Measurements from ENCODE around the gene LIPA.

Gene LIPA

GRCh38 chr10:89221919-89222318 is 29.7 kb downstream of the LIPA start:
- no peak overlapping the region for H3K27ac ChIP-seq
- no peak for TF ChIP-seq CTCF (conservative IDR thresholded peaks at IDR 0.05)

GRCh38 chr10:89219513-89220218 is 31.9 kb downstream of the LIPA start:
- no peak overlapping the region for H3K27ac ChIP-seq
- no peak for TF ChIP-seq CTCF (conservative IDR thresholded peaks at IDR 0.05)

GRCh38 chr10:89217057-89217990 is 34.3 kb downstream of the LIPA start:
- H3K27ac ChIP-seq, result peak overlapping the region; percentile 28; the same call in 1 of the 2 replicates
- peak; percentile 74 for TF ChIP-seq CTCF (conservative IDR thresholded peaks at IDR 0.05)

GRCh38 chr10:89216056-89216455 is 35.5 kb downstream of the LIPA start:
- TF ChIP-seq CTCF (conservative IDR thresholded peaks at IDR 0.05), result no peak
- H3K27ac ChIP-seq, result no peak overlapping the region

- no peak for TF ChIP-seq CTCF (conservative IDR thresholded peaks at IDR 0.05)
- no peak overlapping the region for H3K27ac ChIP-seq
These were observed 36.1 kb downstream of the LIPA start for GRCh38 chr10:89215511-89215910.

- no peak overlapping the region for H3K27ac ChIP-seq
- TF ChIP-seq CTCF (conservative IDR thresholded peaks at IDR 0.05), result no peak
These were observed 36.9 kb downstream of the LIPA start for GRCh38 chr10:89214566-89215165.

GRCh38 chr10:89213191-89213808 is 38.3 kb downstream of the LIPA start:
- TF ChIP-seq CTCF (conservative IDR thresholded peaks at IDR 0.05), result peak; percentile 88
- H3K27ac ChIP-seq, result peak overlapping the region; percentile 47
